Measurements from ENCODE around the gene DRAXIN. TPM values are rescaled to one million over a fixed set of nuclear protein-coding genes. Genes with fewer than 3 reads are reported as not detected.
A peak's percentile ranks its signal among the peaks of the same experiment; 100 is the strongest.

DRAXIN gene
- total RNA-seq, 1 donor from 2014 or later: 1.7 TPM

DNA sequence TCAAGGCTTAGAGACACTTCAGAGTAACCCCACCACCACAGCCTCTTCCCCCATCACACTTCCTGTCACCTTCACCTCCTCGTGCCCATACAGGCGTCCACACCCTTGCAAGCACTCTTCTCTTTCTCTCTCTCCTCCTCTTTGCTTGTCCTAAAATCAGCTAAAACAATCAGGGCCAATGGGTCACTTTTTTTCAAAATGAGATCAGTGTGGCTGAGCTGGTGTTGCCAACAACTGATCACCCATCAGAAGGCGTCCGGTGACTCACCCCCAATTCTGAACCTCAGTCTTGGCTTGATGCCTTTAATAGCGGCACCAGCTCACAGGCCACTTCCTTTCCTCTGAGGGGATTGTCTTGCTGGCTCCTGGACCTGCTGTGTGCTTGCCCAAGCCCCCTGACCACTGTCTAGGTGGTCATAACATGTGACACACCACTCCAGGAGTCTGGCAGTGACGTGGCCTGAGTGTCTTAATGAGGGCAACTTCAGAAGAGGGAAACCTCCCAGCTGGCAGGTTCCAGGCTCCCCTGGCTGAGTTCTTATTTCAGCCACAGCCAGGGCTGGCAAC is 1.6 kb downstream of the DRAXIN start:
- H3K4me3 ChIP-seq (ENCODE audit: insufficient read depth, low read depth, low read length): no peak overlapping the region
- Mint-ChIP-seq H3K4me3 (ENCODE audit: unreplicated experiment) (peak overlapping the region; percentile 70), H3K4me1 (ENCODE audit: low read depth, unreplicated experiment) (peaks cover 7% of the 10 kb centered on the region), H3K27me3 (ENCODE audit: low read depth, unreplicated experiment) (peaks cover 62% of the 10 kb centered on the region), H3K9me3 (ENCODE audit: unreplicated experiment) (peaks cover 2% of the 10 kb centered on the region), H3K27ac (ENCODE audit: unreplicated experiment) (no peak overlapping the region), H3K36me3 (ENCODE audit: low read depth, unreplicated experiment) (no peaks in the 10 kb centered on the region)
- FAIRE-seq (peak; percentile 89), DNase-seq (ENCODE audit: low read depth) (peak; percentile 82)
- H2AFZ ChIP-seq (ENCODE audit: low read depth, low read length): no peak overlapping the region
- TF ChIP-seq EZH2 (IDR thresholded peaks at IDR 0.05; ENCODE audit: insufficient read depth, low read length): no peak
- TF ChIP-seq, protein P1, sequence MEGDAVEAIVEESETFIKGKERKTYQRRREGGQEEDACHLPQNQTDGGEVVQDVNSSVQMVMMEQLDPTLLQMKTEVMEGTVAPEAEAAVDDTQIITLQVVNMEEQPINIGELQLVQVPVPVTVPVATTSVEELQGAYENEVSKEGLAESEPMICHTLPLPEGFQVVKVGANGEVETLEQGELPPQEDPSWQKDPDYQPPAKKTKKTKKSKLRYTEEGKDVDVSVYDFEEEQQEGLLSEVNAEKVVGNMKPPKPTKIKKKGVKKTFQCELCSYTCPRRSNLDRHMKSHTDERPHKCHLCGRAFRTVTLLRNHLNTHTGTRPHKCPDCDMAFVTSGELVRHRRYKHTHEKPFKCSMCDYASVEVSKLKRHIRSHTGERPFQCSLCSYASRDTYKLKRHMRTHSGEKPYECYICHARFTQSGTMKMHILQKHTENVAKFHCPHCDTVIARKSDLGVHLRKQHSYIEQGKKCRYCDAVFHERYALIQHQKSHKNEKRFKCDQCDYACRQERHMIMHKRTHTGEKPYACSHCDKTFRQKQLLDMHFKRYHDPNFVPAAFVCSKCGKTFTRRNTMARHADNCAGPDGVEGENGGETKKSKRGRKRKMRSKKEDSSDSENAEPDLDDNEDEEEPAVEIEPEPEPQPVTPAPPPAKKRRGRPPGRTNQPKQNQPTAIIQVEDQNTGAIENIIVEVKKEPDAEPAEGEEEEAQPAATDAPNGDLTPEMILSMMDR (IDR thresholded peaks at IDR 0.05; ENCODE audit: insufficient read depth, low read depth, low read length): no peak
- peaks cover 23% of the 10 kb centered on the region for H3K27me3 ChIP-seq (ENCODE audit: insufficient read depth, low read length)
- H3K36me3 ChIP-seq (ENCODE audit: insufficient read depth, low read length): no peaks in the 10 kb centered on the region
- peaks cover 24% of the 10 kb centered on the region for H4K20me1 ChIP-seq (ENCODE audit: insufficient read depth, low read length)
- no peak overlapping the region for H3K9ac ChIP-seq (ENCODE audit: low read length)
- H3K79me2 ChIP-seq (ENCODE audit: insufficient read depth, low read length): no peaks in the 10 kb centered on the region
- H3K4me1 ChIP-seq (ENCODE audit: insufficient read depth, low read length): peaks cover 23% of the 10 kb centered on the region
- H3K4me2 ChIP-seq (ENCODE audit: low read length): peak overlapping the region; percentile 86
- no peaks in the 10 kb centered on the region for H3K9me3 ChIP-seq (ENCODE audit: insufficient read depth, low read depth, low read length)
- H3K27ac ChIP-seq (ENCODE audit: low read depth, low read length): no peak overlapping the region

DNA sequence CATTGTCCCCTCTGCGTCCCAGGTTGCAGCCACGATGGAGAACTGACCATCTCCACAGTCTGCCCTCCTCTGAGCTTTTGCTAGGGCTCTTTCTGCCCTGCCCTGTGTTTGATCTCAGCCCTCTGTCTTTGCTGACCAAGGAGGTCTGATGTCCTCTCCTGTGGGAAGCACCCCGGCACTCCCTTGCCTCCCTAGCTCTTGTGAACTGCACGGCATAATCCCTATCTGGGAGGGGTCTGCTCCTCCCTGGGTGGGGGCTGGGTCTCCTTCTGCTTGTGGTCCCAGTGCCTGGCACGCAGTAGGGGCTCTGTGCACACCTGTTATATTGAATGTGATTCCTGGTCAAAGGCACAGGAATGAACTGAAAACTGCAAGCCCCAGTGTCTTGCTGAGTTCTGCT is 2.4 kb downstream of the DRAXIN start:
- DNase-seq (ENCODE audit: low read depth) (no peak), FAIRE-seq (no peak)
- Histone ChIP-seq H3K4me2 (ENCODE audit: low read length) (peak overlapping the region; percentile 86), H3K27ac (ENCODE audit: low read depth, low read length) (no peak overlapping the region), H3K4me1 (ENCODE audit: insufficient read depth, low read length) (peaks cover 23% of the 10 kb centered on the region), H3K4me3 (ENCODE audit: insufficient read depth, low read depth, low read length) (no peak overlapping the region), H3K36me3 (ENCODE audit: insufficient read depth, low read length) (no peaks in the 10 kb centered on the region), H3K27me3 (ENCODE audit: insufficient read depth, low read length) (peaks cover 27% of the 10 kb centered on the region), H2AFZ (ENCODE audit: low read depth, low read length) (no peak overlapping the region), H3K9ac (ENCODE audit: low read length) (no peak overlapping the region), H4K20me1 (ENCODE audit: insufficient read depth, low read length) (peaks cover 24% of the 10 kb centered on the region), H3K79me2 (ENCODE audit: insufficient read depth, low read length) (no peaks in the 10 kb centered on the region), H3K9me3 (ENCODE audit: insufficient read depth, low read depth, low read length) (no peaks in the 10 kb centered on the region)
- TF ChIP-seq, protein P1 (IDR thresholded peaks at IDR 0.05; ENCODE audit: insufficient read depth, low read depth, low read length): no peak
- TF ChIP-seq EZH2 (IDR thresholded peaks at IDR 0.05; ENCODE audit: insufficient read depth, low read length): no peak
- H3K9me3 Mint-ChIP-seq (ENCODE audit: unreplicated experiment): peaks cover 2% of the 10 kb centered on the region
- H3K27ac Mint-ChIP-seq (ENCODE audit: unreplicated experiment): no peak overlapping the region
- peaks cover 7% of the 10 kb centered on the region for H3K4me1 Mint-ChIP-seq (ENCODE audit: low read depth, unreplicated experiment)
- no peaks in the 10 kb centered on the region for H3K36me3 Mint-ChIP-seq (ENCODE audit: low read depth, unreplicated experiment)
- no peak overlapping the region for H3K4me3 Mint-ChIP-seq (ENCODE audit: unreplicated experiment)
- H3K27me3 Mint-ChIP-seq (ENCODE audit: low read depth, unreplicated experiment): peaks cover 69% of the 10 kb centered on the region

DNA sequence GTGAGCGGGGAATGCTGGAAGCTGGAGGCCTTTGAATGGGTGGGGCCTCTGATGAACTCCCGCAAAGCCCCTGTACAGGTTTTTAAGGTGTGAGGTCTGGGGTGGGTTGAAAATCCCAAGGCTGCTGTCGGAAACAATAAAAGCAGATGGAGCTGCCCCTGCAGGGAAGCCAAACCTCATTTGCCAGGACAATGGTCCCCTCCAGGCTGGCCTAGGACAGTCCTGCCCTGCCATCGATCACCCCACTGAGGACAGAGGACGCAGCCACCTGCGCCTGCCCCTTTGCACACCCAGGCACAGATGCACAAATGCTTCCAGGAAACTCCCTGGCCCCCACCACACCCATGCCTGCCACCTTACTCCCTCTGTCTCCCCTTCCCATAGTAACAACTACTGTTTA is 4.4 kb downstream of the DRAXIN start:
- FAIRE-seq: no peak
- H3K9me3 Mint-ChIP-seq (ENCODE audit: unreplicated experiment): peaks cover 2% of the 10 kb centered on the region
- Histone ChIP-seq H3K36me3 (ENCODE audit: insufficient read depth, low read length) (no peaks in the 10 kb centered on the region), H3K9ac (ENCODE audit: low read length) (no peak overlapping the region), H2AFZ (ENCODE audit: low read depth, low read length) (no peak overlapping the region), H4K20me1 (ENCODE audit: insufficient read depth, low read length) (peaks cover 20% of the 10 kb centered on the region), H3K79me2 (ENCODE audit: insufficient read depth, low read length) (no peaks in the 10 kb centered on the region), H3K4me1 (ENCODE audit: insufficient read depth, low read length) (peaks cover 20% of the 10 kb centered on the region), H3K9me3 (ENCODE audit: insufficient read depth, low read depth, low read length) (no peaks in the 10 kb centered on the region), H3K27me3 (ENCODE audit: insufficient read depth, low read length) (peaks cover 19% of the 10 kb centered on the region), H3K27ac (ENCODE audit: low read depth, low read length) (no peak overlapping the region), H3K4me3 (ENCODE audit: insufficient read depth, low read depth, low read length) (no peak overlapping the region), H3K4me2 (ENCODE audit: low read length) (no peak overlapping the region)
- peaks cover 55% of the 10 kb centered on the region for H3K27me3 Mint-ChIP-seq (ENCODE audit: low read depth, unreplicated experiment)
- peaks cover 2% of the 10 kb centered on the region for H3K4me1 Mint-ChIP-seq (ENCODE audit: low read depth, unreplicated experiment)
- H3K27ac Mint-ChIP-seq (ENCODE audit: unreplicated experiment): no peak overlapping the region
- TF ChIP-seq EZH2 (IDR thresholded peaks at IDR 0.05; ENCODE audit: insufficient read depth, low read length): no peak
- TF ChIP-seq, protein P1 (IDR thresholded peaks at IDR 0.05; ENCODE audit: insufficient read depth, low read depth, low read length): no peak
- no peaks in the 10 kb centered on the region for H3K36me3 Mint-ChIP-seq (ENCODE audit: low read depth, unreplicated experiment)
- no peak overlapping the region for H3K4me3 Mint-ChIP-seq (ENCODE audit: unreplicated experiment)
- DNase-seq (ENCODE audit: low read depth): no peak
